HEK293 (cell line): ENCODE data around the gene NOP9.
A peak's percentile ranks its signal among the peaks of the same experiment; 100 is the strongest.

Experiments
- CTCF ChIA-PET: fragments of 350-600 bp; formaldehyde crosslinking; extraction: SDS; loops from one replicate; lab custom pipeline; 2021; ENCODE audit warnings: antibody characterized with exemption; lab: Yijun Ruan, JAX
- POLR2A ChIA-PET: fragments of 300-600 bp; formaldehyde crosslinking; extraction: SDS; loops from one replicate; lab custom pipeline; 2020; ENCODE audit warnings: antibody characterized with exemption, inconsistent platforms; lab: Yijun Ruan, JAX
- H3K27ac ChIP-seq: fragments of 200-500 bp; sonication (Bioruptor generic); 2 replicates; pipeline ENCODE4 v1.5.1; 2014; ENCODE audit warnings: low read depth, low read length, control low read depth, inconsistent platforms; ENCODE audit errors: extremely low read depth
- H3K36me3 ChIP-seq, 2 experiments: fragments of 200-500 bp in 1 of 2; sonication (Bioruptor generic) in 1 of 2; 1 replicate in 1 of 2; 2 replicates in 1 of 2; pipeline ENCODE4 v1.5.1; 2014 to 2017; ENCODE audit warnings: inconsistent platforms in 2 of 2, low read length in 2 of 2; ENCODE audit not compliant: control insufficient read depth in 2 of 2, insufficient read depth in 1 of 2
- H3K4me1 ChIP-seq: fragments of 200-500 bp; sonication (Bioruptor generic); 2 replicates; pipeline ENCODE4 v1.5.1; 2014; ENCODE audit warnings: mild to moderate bottlenecking, low read length, inconsistent platforms; ENCODE audit not compliant: control insufficient read depth, insufficient read depth
- H3K4me3 ChIP-seq: 2 replicates; pipeline ENCODE4 v1.5.1; 2011; ENCODE audit warnings: low read depth, mild to moderate bottlenecking, control low read depth, low read length, moderate library complexity
- H3K9me3 ChIP-seq: fragments of 200-500 bp; sonication (Bioruptor generic); 2 replicates; pipeline ENCODE4 v1.5.1; 2014; ENCODE audit warnings: low read depth, low read length, inconsistent platforms; ENCODE audit not compliant: control insufficient read depth, insufficient read depth
- BCL11A ChIP-seq: fragments of 450-650 bp; formaldehyde crosslinking; IDR thresholded peaks from 2 replicates; pipeline ENCODE4 v1.5.1; 2016; ENCODE audit warnings: low read depth, missing biosample characterization, missing genetic modification characterization
- GLIS1 ChIP-seq: fragments of 450-650 bp; formaldehyde crosslinking; IDR thresholded peaks from 2 replicates; pipeline ENCODE4 v1.5.1; 2016; ENCODE audit warnings: missing biosample characterization, missing genetic modification characterization
- HOXA7 ChIP-seq: sonication (generic); formaldehyde crosslinking; IDR thresholded peaks from 2 replicates; pipeline ENCODE4 v1.8.1; 2022; ENCODE audit warnings: missing genetic modification reagents, borderline replicate concordance
- MYNN ChIP-seq: fragments of 450-650 bp; formaldehyde crosslinking; IDR thresholded peaks from 2 replicates; pipeline ENCODE4 v1.5.1; 2016; ENCODE audit warnings: missing biosample characterization, missing genetic modification characterization, borderline replicate concordance
- OSR2 ChIP-seq: fragments of 450-650 bp; formaldehyde crosslinking; IDR thresholded peaks from 2 replicates; pipeline ENCODE4 v1.5.1; 2016; ENCODE audit warnings: missing biosample characterization, missing genetic modification characterization
- SETDB1 ChIP-seq: IDR thresholded peaks from one replicate; pipeline ENCODE4 v1.6.1; 2017; ENCODE audit warnings: mild to moderate bottlenecking, low read length, moderate library complexity, mixed read lengths; ENCODE audit not compliant: insufficient read length
- TCF7L2 ChIP-seq: IDR thresholded peaks from 2 replicates; pipeline ENCODE4 v1.6.1; 2011; ENCODE audit warnings: low read depth, mild to moderate bottlenecking, inconsistent platforms, low read length, moderate library complexity, borderline replicate concordance
- ZBTB17 ChIP-seq: fragments of 450-650 bp; formaldehyde crosslinking; IDR thresholded peaks from 2 replicates; pipeline ENCODE4 v1.5.1; 2016; ENCODE audit warnings: missing biosample characterization, missing genetic modification characterization
- ZBTB20 ChIP-seq: fragments of 450-650 bp; formaldehyde crosslinking; IDR thresholded peaks from 2 replicates; pipeline ENCODE4 v1.5.1; 2016; ENCODE audit warnings: missing biosample characterization, missing genetic modification characterization
- ZBTB6 ChIP-seq: fragments of 450-650 bp; formaldehyde crosslinking; IDR thresholded peaks from 2 replicates; pipeline ENCODE4 v1.5.1; 2017; ENCODE audit warnings: missing biosample characterization, missing genetic modification characterization
- ZBTB8A ChIP-seq: fragments of 450-650 bp; formaldehyde crosslinking; IDR thresholded peaks from 2 replicates; pipeline ENCODE4 v1.5.1; 2016; ENCODE audit warnings: missing biosample characterization, missing genetic modification characterization
- ZEB2 ChIP-seq: fragments of 450-650 bp; formaldehyde crosslinking; IDR thresholded peaks from 2 replicates; pipeline ENCODE4 v1.5.1; 2016; ENCODE audit warnings: missing biosample characterization, missing genetic modification characterization
- ZFP41 ChIP-seq: fragments of 450-650 bp; formaldehyde crosslinking; IDR thresholded peaks from 2 replicates; pipeline ENCODE4 v1.5.1; 2016; ENCODE audit warnings: missing biosample characterization, missing genetic modification characterization, borderline replicate concordance
- ZNF112 ChIP-seq: fragments of 450-650 bp; formaldehyde crosslinking; IDR thresholded peaks from 2 replicates; pipeline ENCODE4 v1.5.0; 2017; ENCODE audit warnings: missing biosample characterization, missing genetic modification characterization
- ZNF16 ChIP-seq: fragments of 450-650 bp; formaldehyde crosslinking; IDR thresholded peaks from 2 replicates; pipeline ENCODE4 v1.5.1; 2016; ENCODE audit warnings: low read depth, missing biosample characterization, missing genetic modification characterization
- ZNF214 ChIP-seq: fragments of 450-650 bp; formaldehyde crosslinking; IDR thresholded peaks from 2 replicates; pipeline ENCODE4 v1.5.1; 2017; ENCODE audit warnings: missing biosample characterization, mild to moderate bottlenecking, missing genetic modification characterization, borderline replicate concordance
- ZNF239 ChIP-seq: fragments of 450-650 bp; formaldehyde crosslinking; IDR thresholded peaks from 2 replicates; pipeline ENCODE4 v1.5.1; 2016; ENCODE audit warnings: missing biosample characterization, missing genetic modification characterization
- ZNF311 ChIP-seq: fragments of 450-650 bp; formaldehyde crosslinking; IDR thresholded peaks from 2 replicates; pipeline ENCODE4 v1.5.1; 2017; ENCODE audit warnings: missing biosample characterization, missing genetic modification characterization, borderline replicate concordance
- ZNF324 ChIP-seq: fragments of 450-650 bp; formaldehyde crosslinking; IDR thresholded peaks from 2 replicates; pipeline ENCODE4 v1.5.1; 2016; ENCODE audit warnings: missing biosample characterization, missing genetic modification characterization
- ZNF48 ChIP-seq: fragments of 450-650 bp; formaldehyde crosslinking; IDR thresholded peaks from 2 replicates; pipeline ENCODE4 v1.5.1; 2016; ENCODE audit warnings: missing biosample characterization, missing genetic modification characterization
- ZNF488 ChIP-seq: fragments of 450-650 bp; formaldehyde crosslinking; IDR thresholded peaks from 2 replicates; pipeline ENCODE4 v1.5.1; 2016; ENCODE audit warnings: missing biosample characterization, missing genetic modification characterization
- ZNF596 ChIP-seq: fragments of 450-650 bp; IDR thresholded peaks from 2 replicates; pipeline ENCODE4 v1.5.0; 2018; ENCODE audit warnings: missing biosample characterization, mild to moderate bottlenecking, missing genetic modification characterization, moderate library complexity
- ZNF621 ChIP-seq: fragments of 450-650 bp; formaldehyde crosslinking; IDR thresholded peaks from 2 replicates; pipeline ENCODE4 v1.5.1; 2017; ENCODE audit warnings: missing biosample characterization, missing genetic modification characterization
- ZNF654 ChIP-seq: fragments of 450-650 bp; formaldehyde crosslinking; IDR thresholded peaks from 2 replicates; pipeline ENCODE4 v1.5.1; 2016; ENCODE audit warnings: low read depth, missing biosample characterization, missing genetic modification characterization
- ZNF76 ChIP-seq: fragments of 450-650 bp; formaldehyde crosslinking; IDR thresholded peaks from 2 replicates; pipeline ENCODE4; 2016; ENCODE audit warnings: low read depth, missing biosample characterization, missing genetic modification characterization, borderline replicate concordance
- TF ChIP-seq, protein P1 (sequence below): fragments of 450-650 bp; IDR thresholded peaks from 2 replicates; pipeline ENCODE4 v1.5.1; 2018; ENCODE audit warnings: missing biosample characterization, missing genetic modification characterization
- TF ChIP-seq, protein P2 (sequence below): fragments of 450-650 bp; formaldehyde crosslinking; IDR thresholded peaks from 2 replicates; pipeline ENCODE4 v1.5.1; 2016; ENCODE audit warnings: missing biosample characterization, missing genetic modification characterization

Gene NOP9

GRCh38 chr14:24304019-24304387, 4.4 kb downstream of the NOP9 start:
- ChIA-PET CTCF (interaction anchor here (0.6 to 1.5 kb wide), 4 partner anchors 30 to 246 kb away, joined by 3 to 6 read pairs (median 3); partner anchors contain the start of gene TINF2), POLR2A (no interaction called here)
- no peak for TF ChIP-seq ZBTB8A (tag by site-specific recombination)
- TF ChIP-seq TCF7L2: no peak
- peaks cover 6% of the 10 kb centered on the region for H3K4me1 ChIP-seq
- no peak overlapping the region for H3K27ac ChIP-seq
- no peaks in the 10 kb centered on the region for H3K9me3 ChIP-seq
- no peak overlapping the region for H3K4me3 ChIP-seq
- H3K36me3 ChIP-seq: peaks cover 29 to 74% of the 10 kb centered on the region in 2 experiments

DNA sequence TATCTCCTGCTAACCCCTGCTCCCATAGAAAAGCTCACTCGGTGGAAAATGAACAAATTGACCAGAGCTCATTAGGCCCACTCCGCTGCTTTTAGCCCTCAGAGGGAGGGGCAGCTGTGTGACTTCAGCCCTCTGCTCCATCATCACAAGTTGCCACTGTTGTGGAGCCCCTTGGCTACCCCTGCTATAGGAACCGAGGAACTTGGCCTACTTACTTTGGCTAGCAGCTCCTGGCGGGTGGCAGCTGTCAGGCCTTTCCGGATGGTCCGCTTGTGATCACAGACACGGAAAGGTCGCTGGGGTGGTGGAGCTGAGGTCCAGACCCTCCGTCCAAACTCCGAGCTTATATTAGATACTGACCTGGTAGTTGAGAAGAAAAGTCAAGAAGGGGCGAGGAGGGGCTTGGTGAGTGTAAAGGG, 7.5 kb downstream of the NOP9 start:
- Histone ChIP-seq H3K4me1 (no peaks in the 10 kb centered on the region), H3K9me3 (no peaks in the 10 kb centered on the region), H3K27ac (no peak overlapping the region), H3K4me3 (no peak overlapping the region), H3K36me3 (peaks cover 20 to 92% of the 10 kb centered on the region in 2 experiments)
- no peak for TF ChIP-seq ZNF112
- no peak for TF ChIP-seq ZEB2 (tag by site-specific recombination)
- TF ChIP-seq ZBTB6: no peak
- no peak for TF ChIP-seq HOXA7 (CRISPR knock-in tag)
- TF ChIP-seq ZNF621 (tag by site-specific recombination): no peak
- TF ChIP-seq MYNN (tag by site-specific recombination): no peak
- TF ChIP-seq SETDB1: no peak
- TF ChIP-seq ZNF214 (tag by site-specific recombination): no peak
- no peak for TF ChIP-seq BCL11A (tag by site-specific recombination)
- no peak for TF ChIP-seq ZFP41 (tag by site-specific recombination)
- TF ChIP-seq, protein P1, sequence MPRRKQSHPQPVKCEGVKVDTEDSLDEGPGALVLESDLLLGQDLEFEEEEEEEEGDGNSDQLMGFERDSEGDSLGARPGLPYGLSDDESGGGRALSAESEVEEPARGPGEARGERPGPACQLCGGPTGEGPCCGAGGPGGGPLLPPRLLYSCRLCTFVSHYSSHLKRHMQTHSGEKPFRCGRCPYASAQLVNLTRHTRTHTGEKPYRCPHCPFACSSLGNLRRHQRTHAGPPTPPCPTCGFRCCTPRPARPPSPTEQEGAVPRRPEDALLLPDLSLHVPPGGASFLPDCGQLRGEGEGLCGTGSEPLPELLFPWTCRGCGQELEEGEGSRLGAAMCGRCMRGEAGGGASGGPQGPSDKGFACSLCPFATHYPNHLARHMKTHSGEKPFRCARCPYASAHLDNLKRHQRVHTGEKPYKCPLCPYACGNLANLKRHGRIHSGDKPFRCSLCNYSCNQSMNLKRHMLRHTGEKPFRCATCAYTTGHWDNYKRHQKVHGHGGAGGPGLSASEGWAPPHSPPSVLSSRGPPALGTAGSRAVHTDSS (tag by site-specific recombination): no peak
- no peak for TF ChIP-seq ZNF596 (tag by site-specific recombination)
- no peak for TF ChIP-seq OSR2 (tag by site-specific recombination)
- no peak for TF ChIP-seq ZNF324 (tag by site-specific recombination)
- no peak for TF ChIP-seq ZNF239
- ChIA-PET CTCF (interaction anchor here (0.6 to 5.1 kb wide), 19 partner anchors 8 to 253 kb away, joined by 3 to 70 read pairs (median 7); partner anchors contain the start of genes CBLN3, DHRS1, KHNYN and NOP9), POLR2A (interaction anchor here (0.8 to 2.2 kb wide), 8 partner anchors 8 to 192 kb away, joined by 3 to 10 read pairs (median 3); partner anchors contain the start of genes CBLN3, DCAF11, DHRS1 and KHNYN)

DNA sequence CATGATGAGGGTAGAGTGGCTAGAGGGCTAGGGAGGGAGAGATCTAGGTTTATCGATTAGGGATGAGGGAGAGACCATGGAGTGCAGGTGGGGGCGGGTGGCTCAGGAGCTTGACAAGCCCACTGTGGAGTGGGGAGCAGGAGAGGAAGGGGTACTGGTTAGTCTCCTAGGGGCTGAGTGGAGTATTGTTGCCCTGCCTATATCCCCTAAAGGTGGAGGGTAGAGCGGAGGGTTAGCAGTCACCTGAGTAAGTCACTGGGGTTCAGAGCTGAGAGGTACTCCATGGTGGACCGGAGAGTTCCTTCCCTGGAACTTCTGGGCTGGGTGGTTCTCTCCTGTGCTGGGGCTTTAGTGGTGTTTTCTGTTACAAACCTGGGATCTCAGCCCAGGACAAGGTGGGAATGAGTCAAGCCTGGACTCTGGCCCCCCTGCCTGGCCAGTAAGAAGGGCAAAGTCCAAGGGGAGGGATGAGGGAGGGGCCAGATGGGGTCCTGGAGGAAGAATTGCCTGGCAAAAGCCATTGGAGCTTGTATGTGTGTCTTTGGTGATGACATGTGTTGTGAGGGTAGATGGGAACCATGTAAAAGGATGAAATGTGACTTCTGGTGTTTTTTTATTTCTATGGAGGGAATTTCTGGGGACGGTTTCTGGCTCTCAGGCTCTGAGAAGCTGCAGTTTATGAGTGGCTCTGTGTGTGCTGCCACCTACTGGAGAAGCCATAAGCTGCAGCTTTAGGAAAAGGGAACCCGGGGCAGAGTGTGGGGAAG, 8.1 kb downstream of the NOP9 start, which contains the start of gene CIDEB:
Gene CIDEB, minus strand, starts transcription at position 403 of the 767 bp plus-strand sequence. Its CDS starts 119 bp downstream, at position 284.
- Histone ChIP-seq H3K9me3 (no peaks in the 10 kb centered on the region), H3K4me1 (no peaks in the 10 kb centered on the region), H3K4me3 (no peak within 1 kb of the TSS), H3K36me3 (peaks cover 20 to 92% of the 10 kb centered on the region in 2 experiments), H3K27ac (no peak within 1 kb of the TSS)
- ChIA-PET CTCF (interaction anchor here (0.6 to 5.1 kb wide), 45 partner anchors 9 to 683 kb away, joined by 3 to 70 read pairs (median 4); partner anchors contain the start of genes CBLN3, CHMP4A, DHRS1 and KHNYN), POLR2A (interaction anchor here (0.8 to 2.7 kb wide), 15 partner anchors 8 to 193 kb away, joined by 3 to 15 read pairs (median 3); partner anchors contain the start of genes CBLN3, DCAF11, DHRS1 and KHNYN)
- TF ChIP-seq ZNF48 (tag by site-specific recombination) (no peak), ZNF16 (tag by site-specific recombination) (no peak), ZNF311 (tag by site-specific recombination) (no peak), ZBTB20 (tag by site-specific recombination) (peak; percentile 85), ZBTB17 (tag by site-specific recombination) (peak; percentile 24; the same call in 1 of the 2 replicates), ZNF654 (tag by site-specific recombination) (peak; percentile 40), GLIS1 (0 out of 2 replicates have a peak, but pooled peaks have one; percentile 16), ZNF488 (no peak), ZNF76 (tag by site-specific recombination) (peak; percentile 33; the same call in 1 of the 2 replicates)
- TF ChIP-seq, protein P2, sequence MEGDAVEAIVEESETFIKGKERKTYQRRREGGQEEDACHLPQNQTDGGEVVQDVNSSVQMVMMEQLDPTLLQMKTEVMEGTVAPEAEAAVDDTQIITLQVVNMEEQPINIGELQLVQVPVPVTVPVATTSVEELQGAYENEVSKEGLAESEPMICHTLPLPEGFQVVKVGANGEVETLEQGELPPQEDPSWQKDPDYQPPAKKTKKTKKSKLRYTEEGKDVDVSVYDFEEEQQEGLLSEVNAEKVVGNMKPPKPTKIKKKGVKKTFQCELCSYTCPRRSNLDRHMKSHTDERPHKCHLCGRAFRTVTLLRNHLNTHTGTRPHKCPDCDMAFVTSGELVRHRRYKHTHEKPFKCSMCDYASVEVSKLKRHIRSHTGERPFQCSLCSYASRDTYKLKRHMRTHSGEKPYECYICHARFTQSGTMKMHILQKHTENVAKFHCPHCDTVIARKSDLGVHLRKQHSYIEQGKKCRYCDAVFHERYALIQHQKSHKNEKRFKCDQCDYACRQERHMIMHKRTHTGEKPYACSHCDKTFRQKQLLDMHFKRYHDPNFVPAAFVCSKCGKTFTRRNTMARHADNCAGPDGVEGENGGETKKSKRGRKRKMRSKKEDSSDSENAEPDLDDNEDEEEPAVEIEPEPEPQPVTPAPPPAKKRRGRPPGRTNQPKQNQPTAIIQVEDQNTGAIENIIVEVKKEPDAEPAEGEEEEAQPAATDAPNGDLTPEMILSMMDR: peak; percentile 78
